ENCODE results near the gene STARD3. TPM values are rescaled to one million over a fixed set of nuclear protein-coding genes. Genes with fewer than 3 reads are reported as not detected.

STARD3 gene
- total RNA-seq, 6 experiments from 2014 or later: 24.3 to 49.8 (median 28.0) TPM

- DNase-seq: peak in 2 of 3 donors; percentile 6 to 48
- no peak for TF ChIP-seq POLR2A (IDR thresholded peaks at IDR 0.05)
- TF ChIP-seq CTCF (IDR thresholded peaks at IDR 0.05): no peak
- intact Hi-C loops (cut with DNase I): loop anchor here (5.0 to 10.0 kb wide), 2 partner anchors 49 to 54 kb away; partner anchors contain the start of gene PPP1R1B (in 1 of the 2)
- Histone ChIP-seq H3K36me3 (no peaks in the 10 kb centered on the region), H3K27ac (no peak overlapping the region), H3K9me3 (no peaks in the 10 kb centered on the region), H3K27me3 (peaks cover 0 to 4% of the 10 kb centered on the region in 2 donors), H3K4me3 (no peak overlapping the region), H3K4me1 (peaks cover 0 to 1% (median 0%) of the 10 kb centered on the region in 4 donors)
- WGBS (ENCODE audit: insufficient coverage, low coverage, low lambda C conversion rate, missing lambda C conversion rate): 63% methylated on average over 8 of the region's 13 CpGs
- ATAC-seq: no peak
Observed at GRCh38 chr17:39673335-39674081, 36.6 kb downstream of the STARD3 start.

GRCh38 chr17:39674179-39674578, 37.2 kb downstream of the STARD3 start:
- no peak overlapping the region for H3K27ac ChIP-seq
- H3K36me3 ChIP-seq: no peaks in the 10 kb centered on the region
- TF ChIP-seq CTCF (IDR thresholded peaks at IDR 0.05) (no peak), POLR2A (IDR thresholded peaks at IDR 0.05) (no peak)
- DNase-seq (peak in 2 of 3 donors; percentile 5 to 35), ATAC-seq (no peak)
- intact Hi-C loops (cut with DNase I): loop anchor here (5.0 to 10.0 kb wide), 2 partner anchors 49 to 53 kb away; partner anchors contain the start of gene PPP1R1B (in 1 of the 2)
- H3K9me3 ChIP-seq: no peaks in the 10 kb centered on the region
- no peaks in the 10 kb centered on the region for H3K4me1 ChIP-seq
- no peak overlapping the region for H3K4me3 ChIP-seq
- no peaks in the 10 kb centered on the region for H3K27me3 ChIP-seq
- no CpG with 5 or more reads among the region's 5 CpGs for WGBS (ENCODE audit: insufficient coverage, low coverage, low lambda C conversion rate, missing lambda C conversion rate)

- DNase-seq (peak in 2 of 3 donors; percentile 20 to 45), ATAC-seq (no peak)
- H3K27ac ChIP-seq: no peak overlapping the region
- no peaks in the 10 kb centered on the region for H3K4me1 ChIP-seq
- H3K36me3 ChIP-seq: no peaks in the 10 kb centered on the region
- H3K27me3 ChIP-seq: no peaks in the 10 kb centered on the region
- no peak for TF ChIP-seq POLR2A (IDR thresholded peaks at IDR 0.05)
- TF ChIP-seq CTCF (IDR thresholded peaks at IDR 0.05): no peak
- no peak overlapping the region for H3K4me3 ChIP-seq
- no peaks in the 10 kb centered on the region for H3K9me3 ChIP-seq
- 39% methylated on average over 3 of the region's 11 CpGs for WGBS (ENCODE audit: insufficient coverage, low coverage, low lambda C conversion rate, missing lambda C conversion rate)
- intact Hi-C loops (cut with DNase I): loop anchor here (5.0 to 10.0 kb wide), 2 partner anchors 50 to 52 kb away; partner anchors contain the start of gene PPP1R1B (in 1 of the 2)
Observed at GRCh38 chr17:39674702-39675389, 37.9 kb downstream of the STARD3 start.

GRCh38 chr17:39675390-39676082, 38.6 kb downstream of the STARD3 start:
- ATAC-seq: peak in 1 of 4 donors; percentile 5
- intact Hi-C loops (cut with DNase I): loop anchor here in 1 of 2 donors (10.0 kb wide), 1 partner anchor 51 kb away; the partner anchor contains the start of gene PPP1R1B
- Histone ChIP-seq H3K4me1 (no peaks in the 10 kb centered on the region), H3K36me3 (no peaks in the 10 kb centered on the region), H3K27ac (no peak overlapping the region), H3K9me3 (no peaks in the 10 kb centered on the region), H3K4me3 (no peak overlapping the region), H3K27me3 (no peaks in the 10 kb centered on the region)
- WGBS (ENCODE audit: insufficient coverage, low coverage, low lambda C conversion rate, missing lambda C conversion rate): 78% methylated on average over 7 of the region's 10 CpGs
- TF ChIP-seq POLR2A (IDR thresholded peaks at IDR 0.05) (no peak), CTCF (IDR thresholded peaks at IDR 0.05) (no peak)
- DNase-seq: peak in 2 of 3 donors; percentile 9 to 35

All from right lobe of liver (tissue), 6 donors.